ENCODE measurements around the gene CD274. TPM values are rescaled to one million over a fixed set of nuclear protein-coding genes. Genes with fewer than 3 reads are reported as not detected.

The CD274 gene
- total and polyA plus RNA-seq, 10 of the 15 experiments (the other 5 are each of a cell fraction or from before 2014, with no cell fraction given): 9.4 to 128 (median 24.6) TPM

- TF ChIP-seq PRDM15 (CRISPR knock-in tag; IDR thresholded peaks at IDR 0.05) (no peak), SP1 (IDR thresholded peaks at IDR 0.05; ENCODE audit: low read depth, low read length) (peak; percentile 72), CEBPB (IDR thresholded peaks at IDR 0.05; ENCODE audit: borderline replicate concordance in 1 of 2, low read depth in 2 of 2, low read length in 2 of 2) (no peak), BCL3 (IDR thresholded peaks at IDR 0.05; ENCODE audit: borderline replicate concordance, insufficient read depth, low read depth, low read length, poor library complexity, severe bottlenecking) (no peak), ZBTB11 (CRISPR knock-in tag; IDR thresholded peaks at IDR 0.05) (no peak), EED (IDR thresholded peaks at IDR 0.05; ENCODE audit: low read depth) (peak; percentile 68), RELB (IDR thresholded peaks at IDR 0.05; ENCODE audit: low read depth) (peak; percentile 43; the same call in 1 of the 2 replicates), NBN (IDR thresholded peaks at IDR 0.05) (peak; percentile 50; the same call in 1 of the 2 replicates), E4F1 (IDR thresholded peaks at IDR 0.05; ENCODE audit: borderline replicate concordance, partially characterized antibody) (peak; percentile 30), ZBED1 (IDR thresholded peaks at IDR 0.05; ENCODE audit: borderline replicate concordance) (no peak; the same call in 1 of the 2 replicates)
Observed at GRCh38 chr9:5437254-5438216, 12.8 kb upstream of the CD274 start, which contains the start of gene PLGRKT (continued).

All from GM12878 (cell line).